GM20431 (cell line): ENCODE measurements around the gene SFI1.

Source experiments
- in situ Hi-C: fragments of 300-500 bp; cut with MseI, MboI; formaldehyde crosslinking; loops from one replicate; pipeline ENCODE4 v1.15.0; 2020; ENCODE audit warnings: low sequenced_read_pairs; ENCODE audit not compliant: unreplicated experiment

Gene SFI1

DNA sequence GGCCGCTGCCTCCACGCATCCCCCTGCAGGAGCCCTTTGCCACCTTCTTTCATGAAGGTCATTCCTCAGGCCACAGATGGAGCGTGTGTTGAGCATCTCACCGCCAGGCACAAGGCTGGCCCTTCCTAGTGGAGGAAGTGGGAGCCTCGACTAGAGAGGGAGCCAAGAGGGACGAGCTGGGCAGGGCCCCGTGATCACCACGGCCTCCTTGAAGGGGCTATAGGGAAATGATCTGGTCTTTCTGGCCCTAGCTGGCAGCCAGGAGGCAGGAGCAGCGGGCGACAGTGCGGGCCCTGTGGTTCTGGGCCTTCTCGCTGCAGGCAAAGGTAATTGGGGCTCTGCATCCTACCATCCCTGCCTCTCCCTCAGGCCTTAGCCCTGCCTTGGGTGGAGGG, 116.6 kb downstream of the SFI1 start:
- in situ Hi-C loops, result no loop called here

GRCh38 chr22:31613286-31613903, 117.1 kb downstream of the SFI1 start:
- in situ Hi-C loops, result no loop called here

DNA sequence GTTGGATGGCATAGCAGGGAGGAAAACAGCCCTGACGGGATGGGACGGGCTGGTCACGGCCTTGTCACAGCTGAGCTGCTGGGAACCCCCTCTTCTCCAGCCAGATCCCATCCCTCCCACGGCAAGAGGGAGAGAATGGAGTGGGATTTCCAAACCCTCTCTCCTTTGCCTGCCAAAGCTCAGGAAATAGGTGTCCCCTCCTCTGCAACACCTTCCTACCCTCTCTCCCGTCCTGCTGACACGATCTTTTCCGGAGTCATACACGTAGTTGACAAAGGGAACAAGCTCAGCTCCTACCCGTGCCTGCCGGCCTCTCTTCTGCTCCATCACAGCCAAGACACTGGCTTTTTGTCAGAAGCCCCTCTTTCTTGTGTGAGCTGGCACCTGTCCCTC, 117.6 kb downstream of the SFI1 start:
- in situ Hi-C loops, result no loop called here

- in situ Hi-C loops, result no loop called here
Measured at GRCh38 chr22:31614781-31615490, 118.6 kb downstream of the SFI1 start.

DNA sequence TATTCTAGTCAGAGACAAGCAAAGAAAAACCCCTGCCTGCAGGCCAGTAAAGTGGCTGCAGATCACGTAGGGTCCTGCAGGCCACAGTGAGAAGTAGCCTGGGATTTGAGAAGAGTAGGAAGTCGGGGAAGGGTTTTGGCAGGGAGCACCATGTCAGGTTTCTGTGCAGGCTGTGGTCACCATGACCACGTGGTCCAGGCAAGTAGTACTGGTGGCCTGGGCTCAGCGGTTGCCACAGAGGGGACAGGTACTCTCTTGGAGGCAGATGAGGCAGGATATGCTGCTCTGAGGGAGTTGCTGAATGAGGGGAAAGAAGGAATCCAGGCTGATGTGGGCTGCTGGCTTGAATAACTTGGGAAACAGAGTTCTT, 119.1 kb downstream of the SFI1 start:
- in situ Hi-C loops, result no loop called here

- in situ Hi-C loops, result no loop called here
Measured at GRCh38 chr22:31615940-31616314, 119.6 kb downstream of the SFI1 start.

DNA sequence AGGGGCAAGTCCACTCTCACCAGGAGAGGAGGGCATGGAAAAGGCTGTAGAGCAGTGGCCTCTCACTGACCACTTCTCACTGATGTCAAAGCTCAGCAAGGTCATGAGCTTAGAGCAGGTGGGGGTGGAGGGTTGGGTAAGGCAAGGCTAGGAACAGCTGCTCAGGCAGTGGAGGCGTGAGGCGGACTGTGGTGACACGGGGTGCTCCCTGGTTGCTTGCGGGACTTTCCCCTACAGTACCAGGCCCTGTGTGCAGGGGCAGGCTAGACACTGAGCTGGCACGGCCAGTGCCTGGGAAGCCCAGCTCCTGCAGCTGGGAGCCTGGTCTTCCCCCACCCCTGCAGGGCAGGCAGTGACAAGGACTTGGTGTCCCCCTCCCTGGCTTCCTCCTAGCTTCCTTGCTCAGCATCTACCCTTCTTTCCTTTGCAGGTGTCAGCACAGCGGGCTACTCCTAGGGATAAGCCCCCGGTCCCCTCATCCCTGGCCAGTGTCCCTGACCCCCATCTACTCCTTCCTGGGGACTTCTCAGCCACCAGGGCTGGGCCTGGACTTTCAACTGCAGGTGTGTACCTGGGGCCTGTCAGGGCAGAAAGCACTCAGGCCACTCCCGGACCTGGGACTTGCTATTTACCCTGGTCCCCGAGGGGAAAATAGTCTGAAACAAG, 120.1 kb downstream of the SFI1 start:
- in situ Hi-C loops, result no loop called here

GRCh38 chr22:31618057-31618456, 121.7 kb downstream of the SFI1 start:
- in situ Hi-C loops, result no loop called here

DNA sequence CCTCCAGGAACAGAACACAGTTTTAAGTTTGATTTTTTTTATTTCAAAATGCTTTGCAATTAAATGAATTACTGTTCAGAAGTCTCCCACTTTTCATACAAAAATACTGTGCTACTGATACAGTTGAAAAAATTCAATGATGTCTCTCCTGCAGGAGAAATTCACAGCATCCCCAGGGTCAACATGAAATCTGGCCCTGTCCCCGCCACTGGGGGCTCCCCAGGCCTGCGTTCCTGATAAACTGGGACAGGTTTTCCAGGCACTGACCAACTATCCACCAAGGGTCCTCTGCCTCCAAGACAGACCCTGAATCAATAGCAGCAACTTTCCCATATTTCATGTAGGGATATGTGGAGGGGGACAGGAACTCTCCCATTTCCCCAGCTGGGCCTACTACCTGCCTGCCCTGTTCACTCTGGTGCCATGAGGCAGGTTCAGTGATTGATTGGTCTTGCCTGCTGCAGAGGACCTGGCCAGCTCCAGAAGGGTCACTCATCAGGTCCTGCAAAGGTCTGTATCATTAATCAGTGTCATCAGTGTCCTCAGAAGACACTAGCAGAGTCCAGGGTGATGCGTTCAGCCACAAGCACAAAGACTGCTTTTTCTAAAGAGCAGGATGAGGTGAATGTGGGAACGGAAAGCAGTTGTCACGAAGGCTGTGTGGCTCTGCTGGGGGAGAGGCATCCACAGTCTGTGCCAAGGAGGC, 122.3 kb downstream of the SFI1 start:
- in situ Hi-C loops, result no loop called here

GRCh38 chr22:31619611-31620300, 123.4 kb downstream of the SFI1 start:
- in situ Hi-C loops, result no loop called here

GRCh38 chr22:31620756-31621480, 124.6 kb downstream of the SFI1 start:
- in situ Hi-C loops, result no loop called here

- in situ Hi-C loops, result no loop called here
Measured at GRCh38 chr22:31621507-31622124, 125.3 kb downstream of the SFI1 start.

GRCh38 chr22:31622980-31623379, 126.6 kb downstream of the SFI1 start:
- in situ Hi-C loops, result no loop called here

DNA sequence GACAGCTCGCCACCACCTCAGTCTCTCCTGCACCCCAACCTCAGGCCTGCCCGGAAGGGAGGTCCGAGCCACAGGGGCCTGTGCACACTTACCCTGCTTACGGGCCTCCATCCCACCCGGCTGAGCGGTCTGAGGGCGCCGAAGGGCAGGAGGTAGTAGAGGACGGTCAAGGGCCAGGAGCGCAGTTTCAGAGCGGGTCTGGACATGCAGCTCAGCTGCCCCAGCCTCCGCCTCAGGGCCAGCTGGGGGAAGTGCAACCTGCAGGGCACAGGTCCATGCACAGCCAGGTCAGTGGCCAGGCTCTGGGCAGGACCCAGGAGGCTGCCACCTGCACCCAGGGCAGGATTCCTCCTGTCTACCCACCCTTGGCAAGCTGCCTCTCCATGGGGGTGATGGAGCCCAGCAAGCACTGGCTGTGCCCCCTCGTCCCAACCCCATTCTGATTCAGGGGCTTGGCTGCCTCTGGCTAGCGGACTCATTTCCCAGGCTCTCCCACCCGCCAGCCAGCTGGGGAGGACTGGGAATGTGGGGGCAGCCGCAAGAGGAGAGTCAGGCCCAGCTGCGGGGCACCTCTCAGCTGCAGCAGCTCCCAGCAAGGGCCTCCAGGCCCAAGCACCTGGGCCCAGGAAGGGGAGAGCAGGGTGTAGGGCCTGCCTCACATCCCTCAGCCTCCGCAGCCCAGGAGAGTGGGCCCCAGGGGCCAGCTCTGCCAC, 127.4 kb downstream of the SFI1 start:
- in situ Hi-C loops, result no loop called here

DNA sequence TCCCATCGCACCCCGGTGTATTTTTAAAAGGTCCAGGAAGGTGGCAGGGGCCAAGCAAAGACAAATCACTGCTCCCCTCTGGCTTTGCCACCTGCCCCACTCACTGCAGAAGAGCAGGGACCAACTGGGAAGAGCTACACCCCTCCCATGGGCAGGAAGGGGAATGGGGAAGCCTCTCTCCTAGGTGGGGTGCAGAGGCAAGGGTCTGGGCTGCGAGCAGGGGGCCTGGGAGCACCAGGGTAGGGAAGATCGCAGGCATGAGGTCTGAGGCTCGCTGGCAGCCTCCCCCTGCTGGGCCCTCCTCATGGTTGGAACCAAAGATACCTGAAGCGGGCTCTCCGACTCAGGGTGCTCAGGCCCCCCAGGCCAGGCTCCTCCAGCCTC, 128.9 kb downstream of the SFI1 start:
- in situ Hi-C loops, result no loop called here

DNA sequence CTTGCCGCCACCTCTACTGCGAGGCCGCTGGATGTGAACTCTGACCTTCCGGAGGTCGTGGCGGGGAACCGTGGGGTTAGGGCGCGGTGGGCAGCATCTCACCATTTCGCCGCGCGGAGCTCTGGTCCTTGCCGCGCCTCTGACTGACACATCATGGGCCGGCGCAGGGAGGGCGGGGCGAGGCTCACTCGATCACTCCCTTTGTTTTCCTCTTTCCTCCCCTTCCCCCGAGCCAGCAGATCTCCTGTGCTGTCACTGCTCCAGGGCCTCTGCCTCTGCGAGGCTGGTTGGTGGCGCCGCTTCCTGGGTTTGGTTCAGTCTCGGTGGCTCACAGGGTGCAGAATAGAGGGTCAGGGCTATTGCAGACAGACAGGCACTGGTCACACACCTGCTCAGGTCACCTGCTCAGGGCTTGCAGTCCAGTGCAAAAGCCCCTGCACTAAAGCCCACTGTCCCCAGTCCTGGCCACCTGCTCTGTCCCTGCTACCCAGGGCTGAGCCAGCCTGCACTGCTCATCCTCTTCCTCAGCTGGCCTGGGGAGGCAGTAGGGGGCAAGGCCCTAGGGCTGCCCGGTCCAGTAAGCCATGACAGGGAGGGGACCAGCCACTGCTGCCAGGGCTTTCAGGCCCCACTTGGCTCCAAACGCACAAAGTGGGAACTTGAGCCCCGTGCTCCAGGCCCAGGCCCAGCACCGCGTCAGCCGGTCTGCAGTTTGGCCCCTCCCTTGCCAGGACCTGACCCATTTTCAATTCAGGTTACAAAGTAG, 129.5 kb downstream of the SFI1 start:
- in situ Hi-C loops, result no loop called here

- in situ Hi-C loops, result no loop called here
Measured at GRCh38 chr22:31626427-31627150, 130.3 kb downstream of the SFI1 start.
